ENCODE measurements around the gene CEP55.
A peak's percentile ranks its signal among the peaks of the same experiment; 100 is the strongest.

The CEP55 gene

GRCh38 chr10:93566435-93567276 is 70.2 kb downstream of the CEP55 start, which contains the start of gene FFAR4:
TSS of gene FFAR4 (plus strand) at chr10:93566665. CDS start at chr10:93566721, 56 bp downstream.
- H3K4me3 ChIP-seq (ENCODE audit: low read length): peak within 1 kb of the TSS; percentile 12
- TF ChIP-seq CTCF (conservative IDR thresholded peaks at IDR 0.05; ENCODE audit: low read depth, low read length): no peak
- DNase-seq (ENCODE audit: low read depth): no peak

- no peak for TF ChIP-seq CTCF (conservative IDR thresholded peaks at IDR 0.05; ENCODE audit: low read depth, low read length)
- no peak overlapping the region for H3K4me3 ChIP-seq (ENCODE audit: low read length)
- DNase-seq (ENCODE audit: low read depth): no peak
Measured at GRCh38 chr10:93567277-93568104, 71.1 kb downstream of the CEP55 start.

- TF ChIP-seq CTCF (conservative IDR thresholded peaks at IDR 0.05; ENCODE audit: low read depth, low read length): no peak
- H3K4me3 ChIP-seq (ENCODE audit: low read length): no peak overlapping the region
- no peak for DNase-seq (ENCODE audit: low read depth)
Measured at GRCh38 chr10:93568105-93568390, 71.6 kb downstream of the CEP55 start.

GRCh38 chr10:93570383-93570782 is 74.0 kb downstream of the CEP55 start:
- no peak overlapping the region for H3K4me3 ChIP-seq (ENCODE audit: low read length)
- TF ChIP-seq CTCF (conservative IDR thresholded peaks at IDR 0.05; ENCODE audit: low read depth, low read length): no peak
- DNase-seq (ENCODE audit: low read depth): no peak

GRCh38 chr10:93572606-93573005 is 76.2 kb downstream of the CEP55 start:
- no peak for DNase-seq (ENCODE audit: low read depth)
- no peak for TF ChIP-seq CTCF (conservative IDR thresholded peaks at IDR 0.05; ENCODE audit: low read depth, low read length)
- no peak overlapping the region for H3K4me3 ChIP-seq (ENCODE audit: low read length)

- DNase-seq (ENCODE audit: low read depth): no peak
- no peak for TF ChIP-seq CTCF (conservative IDR thresholded peaks at IDR 0.05; ENCODE audit: low read depth, low read length)
- H3K4me3 ChIP-seq (ENCODE audit: low read length): no peak overlapping the region
Measured at GRCh38 chr10:93573051-93573909, 76.9 kb downstream of the CEP55 start.
